OCI-LY3 (cell line): ENCODE data around the gene ZBTB43.
"Not testable (repeated sequence)": the region's sequence is repeated elsewhere in the genome, so short reads cannot be mapped to it uniquely, and the experiment has no call there.

Experiments
- EZH2phosphoT487 ChIP-seq: fragments of 200-600 bp; shearing (Covaris generic); IDR thresholded peaks from 2 replicates; pipeline ENCODE4 v1.6.1; 2018; ENCODE audit warnings: antibody characterized with exemption, mixed run types, low read depth
- TF ChIP-seq, protein P1 (sequence below): fragments of 200-600, 300-600 bp; sonication (generic); IDR thresholded peaks from 2 replicates; pipeline ENCODE4 v1.5.1; 2014; ENCODE audit warnings: antibody characterized with exemption, low read length, low read depth

DNA sequence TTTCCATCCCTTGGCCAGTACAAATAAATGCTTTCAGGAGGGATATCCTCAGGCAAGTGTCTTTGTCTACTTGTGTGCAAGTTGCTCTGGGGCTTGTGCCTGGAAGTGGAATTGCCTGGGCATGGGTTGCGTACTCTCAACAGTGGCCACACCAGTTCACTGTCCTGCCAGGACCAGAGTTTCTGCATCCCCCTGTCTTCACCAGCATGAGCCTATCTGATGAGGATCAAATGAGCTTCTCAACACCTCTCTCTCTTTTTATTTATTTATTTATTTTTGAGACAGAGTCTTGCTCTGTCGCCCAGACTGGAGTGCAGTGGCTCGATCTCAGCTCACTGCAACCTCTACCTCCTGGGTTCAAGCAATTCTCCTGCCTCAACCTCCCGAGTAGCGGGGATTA is 26.1 kb upstream of the ZBTB43 start:
- TF ChIP-seq, protein P1, sequence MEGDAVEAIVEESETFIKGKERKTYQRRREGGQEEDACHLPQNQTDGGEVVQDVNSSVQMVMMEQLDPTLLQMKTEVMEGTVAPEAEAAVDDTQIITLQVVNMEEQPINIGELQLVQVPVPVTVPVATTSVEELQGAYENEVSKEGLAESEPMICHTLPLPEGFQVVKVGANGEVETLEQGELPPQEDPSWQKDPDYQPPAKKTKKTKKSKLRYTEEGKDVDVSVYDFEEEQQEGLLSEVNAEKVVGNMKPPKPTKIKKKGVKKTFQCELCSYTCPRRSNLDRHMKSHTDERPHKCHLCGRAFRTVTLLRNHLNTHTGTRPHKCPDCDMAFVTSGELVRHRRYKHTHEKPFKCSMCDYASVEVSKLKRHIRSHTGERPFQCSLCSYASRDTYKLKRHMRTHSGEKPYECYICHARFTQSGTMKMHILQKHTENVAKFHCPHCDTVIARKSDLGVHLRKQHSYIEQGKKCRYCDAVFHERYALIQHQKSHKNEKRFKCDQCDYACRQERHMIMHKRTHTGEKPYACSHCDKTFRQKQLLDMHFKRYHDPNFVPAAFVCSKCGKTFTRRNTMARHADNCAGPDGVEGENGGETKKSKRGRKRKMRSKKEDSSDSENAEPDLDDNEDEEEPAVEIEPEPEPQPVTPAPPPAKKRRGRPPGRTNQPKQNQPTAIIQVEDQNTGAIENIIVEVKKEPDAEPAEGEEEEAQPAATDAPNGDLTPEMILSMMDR = not testable (repeated sequence)
- not testable (repeated sequence) for TF ChIP-seq EZH2phosphoT487
